NB4 (cell line): Measurements from ENCODE around the gene C6orf15.

Experiments
- DNase-seq: peaks from one replicate; pipeline ENCODE4 v3.0.0; 2010; ENCODE audit warnings: low read depth
- H3K4me3 ChIP-seq: one replicate; pipeline ENCODE4 v1.5.1; 2011; ENCODE audit warnings: mild to moderate bottlenecking, low read depth, low read length, moderate library complexity
- MYC ChIP-seq: IDR thresholded peaks from 2 replicates; pipeline ENCODE4 v1.6.1; 2011; ENCODE audit warnings: low read depth, low read length
- POLR2A ChIP-seq: IDR thresholded peaks from 2 replicates; pipeline ENCODE4 v1.6.1; 2011; ENCODE audit warnings: mild to moderate bottlenecking; ENCODE audit not compliant: insufficient read length; ENCODE audit errors: extremely low read depth
- TF ChIP-seq, protein P1 (sequence below): IDR thresholded peaks from one replicate; pipeline ENCODE4 v1.5.1; 2012; ENCODE audit warnings: low read depth, low read length
- TF ChIP-seq, protein P2 (sequence below): IDR thresholded peaks from 2 replicates; pipeline ENCODE4 v1.6.1; 2011; ENCODE audit warnings: low read depth, low read length

The C6orf15 gene

DNA sequence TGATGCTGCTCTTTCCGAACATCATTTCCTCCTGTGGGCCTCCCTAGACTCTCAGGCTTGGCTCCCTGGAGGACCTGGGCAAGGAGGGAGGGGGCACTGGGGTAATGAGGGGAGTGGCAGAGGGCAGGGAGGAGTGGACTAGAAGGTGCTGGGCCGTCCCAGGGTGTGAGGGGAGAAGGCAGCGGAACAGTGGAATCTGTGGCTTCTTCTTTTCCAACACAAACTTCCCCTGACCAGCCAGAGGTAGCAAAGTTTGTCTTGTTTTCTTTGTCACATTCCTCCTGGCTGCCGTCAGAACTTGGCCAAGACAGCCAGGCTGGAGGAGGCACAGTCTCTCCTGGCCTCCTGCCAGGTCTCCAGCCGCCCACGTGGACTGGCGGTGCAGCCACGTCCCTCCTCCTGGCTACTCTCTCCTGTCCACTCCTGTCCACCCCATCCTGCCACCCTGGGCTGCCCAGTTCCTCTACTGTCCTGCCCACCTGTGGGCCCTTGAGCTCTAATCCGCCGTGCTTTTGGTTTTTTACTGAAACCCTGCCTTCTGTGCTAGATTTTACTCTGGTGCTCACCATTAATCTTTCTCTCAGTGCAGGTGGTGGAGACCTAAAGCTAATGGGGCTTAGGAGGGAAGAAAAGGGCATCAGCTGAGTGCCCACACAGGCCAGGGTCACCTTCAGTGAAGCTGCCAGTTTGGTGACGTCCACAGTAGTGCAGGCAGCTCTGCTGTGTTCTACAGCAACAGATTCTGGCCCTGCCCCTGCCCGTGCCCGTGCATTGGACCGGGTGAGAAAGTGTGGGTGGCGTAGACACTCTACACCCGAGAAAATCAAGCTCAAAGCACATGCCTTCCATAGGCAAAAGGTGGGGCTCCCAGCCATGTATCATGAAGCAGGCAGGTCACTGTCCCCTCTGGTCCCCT is 10.7 kb upstream of the C6orf15 start:
- DNase-seq, result no peak
- H3K4me3 ChIP-seq, result no peak overlapping the region
- no peak for TF ChIP-seq MYC
- TF ChIP-seq, protein P1, sequence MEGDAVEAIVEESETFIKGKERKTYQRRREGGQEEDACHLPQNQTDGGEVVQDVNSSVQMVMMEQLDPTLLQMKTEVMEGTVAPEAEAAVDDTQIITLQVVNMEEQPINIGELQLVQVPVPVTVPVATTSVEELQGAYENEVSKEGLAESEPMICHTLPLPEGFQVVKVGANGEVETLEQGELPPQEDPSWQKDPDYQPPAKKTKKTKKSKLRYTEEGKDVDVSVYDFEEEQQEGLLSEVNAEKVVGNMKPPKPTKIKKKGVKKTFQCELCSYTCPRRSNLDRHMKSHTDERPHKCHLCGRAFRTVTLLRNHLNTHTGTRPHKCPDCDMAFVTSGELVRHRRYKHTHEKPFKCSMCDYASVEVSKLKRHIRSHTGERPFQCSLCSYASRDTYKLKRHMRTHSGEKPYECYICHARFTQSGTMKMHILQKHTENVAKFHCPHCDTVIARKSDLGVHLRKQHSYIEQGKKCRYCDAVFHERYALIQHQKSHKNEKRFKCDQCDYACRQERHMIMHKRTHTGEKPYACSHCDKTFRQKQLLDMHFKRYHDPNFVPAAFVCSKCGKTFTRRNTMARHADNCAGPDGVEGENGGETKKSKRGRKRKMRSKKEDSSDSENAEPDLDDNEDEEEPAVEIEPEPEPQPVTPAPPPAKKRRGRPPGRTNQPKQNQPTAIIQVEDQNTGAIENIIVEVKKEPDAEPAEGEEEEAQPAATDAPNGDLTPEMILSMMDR, result no peak
- no peak for TF ChIP-seq POLR2A
- TF ChIP-seq, protein P2, sequence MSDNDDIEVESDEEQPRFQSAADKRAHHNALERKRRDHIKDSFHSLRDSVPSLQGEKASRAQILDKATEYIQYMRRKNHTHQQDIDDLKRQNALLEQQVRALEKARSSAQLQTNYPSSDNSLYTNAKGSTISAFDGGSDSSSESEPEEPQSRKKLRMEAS, result no peak

DNA sequence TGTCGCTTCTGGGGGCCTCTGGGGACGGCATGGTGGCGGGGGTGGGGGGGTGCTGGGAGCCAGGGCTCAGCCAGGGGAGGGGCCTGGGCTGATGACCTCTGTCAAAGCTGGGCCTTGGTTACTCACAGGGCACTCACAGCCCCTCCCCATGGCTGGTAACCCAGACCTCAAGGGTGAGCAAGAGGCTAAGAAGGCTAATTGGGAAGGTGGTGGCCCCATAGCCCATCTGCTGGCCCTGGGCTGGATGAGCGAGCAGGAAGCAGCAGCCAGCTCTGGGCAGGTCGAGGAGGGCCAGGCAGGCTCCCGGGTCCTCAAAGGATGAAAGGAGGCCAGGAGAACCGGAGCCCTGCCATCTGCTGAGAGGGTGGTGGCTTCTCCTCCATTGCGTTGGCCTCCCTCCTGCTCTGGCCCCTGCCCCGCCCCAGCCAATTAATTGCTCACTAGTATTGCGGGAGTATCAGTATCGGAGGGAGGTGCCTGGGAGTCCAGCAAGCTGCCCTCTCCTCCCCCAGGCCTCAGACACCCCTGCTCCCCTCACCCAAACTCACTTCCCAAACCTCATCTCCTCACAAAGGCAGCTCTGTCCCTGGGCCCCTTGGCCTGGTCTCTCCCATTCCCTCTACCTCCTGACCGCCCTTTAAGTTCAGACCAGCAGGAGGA is 8.9 kb upstream of the C6orf15 start:
- H3K4me3 ChIP-seq, result no peak overlapping the region
- DNase-seq, result no peak
- no peak for TF ChIP-seq POLR2A
- TF ChIP-seq, protein P1, result no peak
- TF ChIP-seq, protein P2, result no peak
- no peak for TF ChIP-seq MYC

DNA sequence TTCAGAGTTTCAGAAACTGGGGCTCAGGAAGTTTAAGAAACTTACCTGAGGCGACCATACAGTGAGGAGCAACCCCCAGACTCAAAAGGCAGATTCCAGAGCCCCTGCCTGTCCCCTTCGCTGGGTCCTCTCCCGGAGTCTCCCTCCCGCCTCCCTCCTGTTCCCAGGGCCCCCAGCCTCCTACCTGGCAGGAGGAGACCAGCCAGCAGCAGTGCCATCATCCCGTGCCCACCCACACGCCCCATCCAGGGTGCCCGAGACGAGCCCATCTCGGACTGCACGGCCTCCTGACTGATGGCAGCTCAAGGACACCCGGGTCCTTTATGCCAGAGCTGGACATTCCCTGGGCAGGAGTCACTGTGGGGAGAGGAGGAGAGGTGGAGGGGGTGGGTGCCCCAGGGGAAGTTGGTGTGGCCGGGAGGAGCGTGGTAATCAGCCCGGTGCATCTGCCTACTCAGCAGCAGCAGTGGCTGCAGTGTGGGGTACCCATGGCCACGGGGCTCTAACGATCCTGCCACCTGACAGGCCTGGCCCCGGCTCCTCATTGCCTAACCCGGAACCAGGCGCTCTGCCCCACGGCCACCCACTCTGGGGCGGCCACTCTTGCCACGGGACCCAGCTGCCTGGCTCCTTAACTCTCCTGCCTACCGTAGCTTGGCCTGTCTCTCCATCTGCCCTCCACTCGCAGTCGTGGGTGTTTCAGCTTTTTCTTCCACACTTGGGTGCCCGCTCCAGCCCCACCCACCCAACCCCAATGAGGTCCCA is 8.0 kb upstream of the C6orf15 start, which contains the start of gene CDSN:
Gene CDSN (minus strand): TSS at position 296 of the 765 bp plus-strand sequence. CDS start 27 bp downstream, at position 269.
- no peak for DNase-seq
- TF ChIP-seq, protein P1, result no peak
- TF ChIP-seq MYC (no peak), POLR2A (no peak)
- TF ChIP-seq, protein P2, result no peak
- no peak within 1 kb of the TSS for H3K4me3 ChIP-seq

DNA sequence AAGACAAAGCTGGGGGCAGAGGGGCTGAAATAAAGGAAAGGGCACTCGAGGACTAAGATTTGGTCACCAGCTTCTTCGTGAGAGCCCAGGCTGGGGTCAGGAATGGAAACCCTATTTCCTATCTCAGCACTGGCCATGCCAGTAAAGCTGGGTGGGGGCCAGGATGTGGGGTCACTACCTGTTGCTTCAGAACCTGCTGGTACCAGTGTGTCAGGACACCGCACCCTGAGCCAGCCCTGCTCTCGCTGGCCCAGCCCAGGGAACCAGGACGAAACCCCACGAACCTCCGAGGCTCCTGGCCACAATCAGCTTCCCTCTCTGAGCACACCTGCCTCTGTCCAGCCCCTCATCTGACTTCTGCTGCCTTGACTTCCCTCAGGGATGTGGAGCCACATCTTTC is 5.8 kb upstream of the C6orf15 start:
- TF ChIP-seq MYC (no peak), POLR2A (no peak)
- TF ChIP-seq, protein P1, result no peak
- TF ChIP-seq, protein P2, result no peak
- no peak overlapping the region for H3K4me3 ChIP-seq
- no peak for DNase-seq

DNA sequence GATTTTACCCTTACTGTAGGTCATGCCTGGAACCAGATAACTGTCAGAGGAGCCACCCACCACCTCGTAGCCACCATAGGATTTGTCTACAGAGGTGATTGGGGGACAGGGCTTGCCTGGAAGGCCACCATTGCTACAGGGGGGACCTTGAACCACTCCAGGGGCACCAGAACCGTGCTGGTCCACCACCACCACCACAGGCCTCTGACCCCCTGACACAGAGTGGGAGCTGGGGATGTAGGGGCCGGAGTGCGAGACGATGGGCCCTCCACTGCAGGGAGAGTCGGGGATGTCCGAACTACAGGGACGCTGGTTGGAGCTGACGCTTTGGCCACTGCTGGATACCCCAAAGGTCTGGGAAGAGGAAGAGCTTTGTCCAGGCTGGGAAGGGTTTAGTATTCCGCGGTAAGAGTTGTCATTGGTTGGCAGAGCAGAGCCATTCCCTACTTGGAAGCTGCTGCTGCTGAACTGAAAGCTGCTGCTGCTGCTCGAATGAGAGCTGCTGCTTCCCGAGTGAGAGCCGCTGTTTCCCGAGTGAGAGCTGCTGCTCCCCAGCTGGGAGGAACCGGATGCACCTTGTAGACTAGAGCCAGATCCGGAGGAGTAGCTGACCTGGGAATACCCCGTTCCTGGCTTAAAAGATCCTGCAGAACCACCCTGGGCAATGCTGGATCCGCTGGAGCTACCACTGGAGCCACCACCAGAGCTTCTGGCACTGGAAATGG is 4.4 kb upstream of the C6orf15 start:
- H3K4me3 ChIP-seq, result no peak overlapping the region
- no peak for TF ChIP-seq POLR2A
- TF ChIP-seq, protein P1, result no peak
- TF ChIP-seq, protein P2, result no peak
- no peak for TF ChIP-seq MYC
- no peak for DNase-seq
